Hepatocyte (in vitro differentiated cells): Measurements from ENCODE around the gene CWC27. TPM values are rescaled to one million over a fixed set of nuclear protein-coding genes. Genes with fewer than 3 reads are reported as not detected.

Source experiments
- DNase-seq: peaks from one replicate; pipeline ENCODE4 v3.0.0-alpha.2; 2016; ENCODE audit warnings: low spot score
- H2AFZ ChIP-seq: fragments of 200-600 bp; sonication (generic); 2 replicates; pipeline ENCODE4 v1.6.0; 2016; ENCODE audit warnings: antibody characterized with exemption, mild to moderate bottlenecking
- H3K27ac ChIP-seq: fragments of 200-600 bp; sonication (generic); 2 replicates; pipeline ENCODE4 v1.5.1; 2016; ENCODE audit warnings: mild to moderate bottlenecking
- H3K27me3 ChIP-seq: fragments of 200-600 bp; sonication (generic); 2 replicates; pipeline ENCODE4 v1.6.1; 2016
- H3K36me3 ChIP-seq: fragments of 200-600 bp; sonication (generic); replicated peaks from 2 replicates; pipeline ENCODE4 v1.5.1; 2016; ENCODE audit warnings: low read depth; ENCODE audit not compliant: insufficient read depth
- H3K4me1 ChIP-seq: fragments of 200-600 bp; sonication (generic); 2 replicates; pipeline ENCODE4 v1.5.1; 2016; ENCODE audit warnings: mild to moderate bottlenecking, moderate library complexity; ENCODE audit not compliant: insufficient read depth
- H3K4me2 ChIP-seq: fragments of 200-600 bp; sonication (generic); 2 replicates; pipeline ENCODE4 v1.6.0; 2016
- H3K4me3 ChIP-seq: fragments of 200-600 bp; sonication (generic); 2 replicates; pipeline ENCODE4 v1.5.1; 2016; ENCODE audit warnings: mild to moderate bottlenecking
- H3K79me2 ChIP-seq: fragments of 200-600 bp; sonication (generic); 2 replicates; pipeline ENCODE4 v1.6.0; 2017; ENCODE audit warnings: mild to moderate bottlenecking
- H3K9me2 ChIP-seq: fragments of 200-600 bp; sonication (generic); replicated peaks from 2 replicates; pipeline ENCODE4 v1.6.0; 2017; ENCODE audit warnings: mild to moderate bottlenecking; ENCODE audit not compliant: insufficient read depth
- H3K9me3 ChIP-seq: fragments of 200-600 bp; sonication (generic); 2 replicates; pipeline ENCODE4 v1.5.1; 2016; ENCODE audit warnings: low read depth, mild to moderate bottlenecking
- H4K20me1 ChIP-seq: fragments of 200-600 bp; sonication (generic); 2 replicates; pipeline ENCODE4 v1.6.0; 2016; ENCODE audit warnings: mild to moderate bottlenecking; ENCODE audit not compliant: insufficient read depth, poor library complexity, severe bottlenecking
- CTCF ChIP-seq: fragments of 200-600 bp; sonication (generic); IDR thresholded peaks from 2 replicates; pipeline ENCODE4 v1.5.1; 2016; ENCODE audit warnings: antibody characterized with exemption, mild to moderate bottlenecking; ENCODE audit not compliant: poor library complexity
- EZH2 ChIP-seq: fragments of 200-600 bp; sonication (generic); IDR thresholded peaks from 2 replicates; pipeline ENCODE4 v1.6.1; 2016; ENCODE audit warnings: antibody characterized with exemption, mild to moderate bottlenecking, borderline replicate concordance
- EZH2phosphoT487 ChIP-seq: fragments of 200-600 bp; sonication (generic); IDR thresholded peaks from one replicate; pipeline ENCODE4 v1.6.1; 2018; ENCODE audit warnings: antibody characterized with exemption, mild to moderate bottlenecking, low read depth, moderate library complexity; ENCODE audit not compliant: unreplicated experiment, severe bottlenecking
- WGBS: methylation state at CpG from one replicate; pipeline ENCODE4 v1.1.6; 2016; ENCODE audit warnings: low lambda C conversion rate; ENCODE audit errors: missing lambda C conversion rate; 5-methylcytosine and 5-hydroxymethylcytosine counted together
- polyA plus RNA-seq: library from polyadenylated mRNA; unstranded; fragments of >200 nt; fragmentation: Nextera tagmentation; extraction: Ambion mirVana; gene quantifications from 2 replicates; pipeline ENCODE4 v1.2.1, GENCODE V29; 2016
- total RNA-seq: library from RNA; depleted of rRNA; stranded (reverse); fragments of >200 nt; gene quantifications from 2 replicates; pipeline ENCODE4 v1.2.3, GENCODE V29; 2014

CWC27 gene
- total and polyA plus RNA-seq, 2 experiments from 2014 or later, result 15.8 to 32.5 TPM

DNA sequence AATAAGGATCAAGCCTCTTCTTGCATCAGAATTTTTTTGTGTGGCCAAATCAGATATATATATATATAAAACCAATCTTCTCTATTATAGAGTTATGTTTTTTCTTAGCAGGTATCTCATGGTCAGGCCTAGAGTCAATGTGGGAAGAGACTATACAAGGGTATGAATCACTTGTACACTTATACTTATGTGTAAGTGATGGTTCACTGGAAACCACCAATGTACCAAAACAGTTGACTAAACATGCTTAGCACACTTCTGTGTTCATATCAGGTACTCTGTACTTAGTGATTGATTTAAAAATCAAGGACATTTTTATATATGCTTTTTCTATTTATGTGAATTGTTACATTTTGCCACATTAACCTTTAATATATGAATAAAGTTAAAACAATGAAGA, 92.6 kb downstream of the CWC27 start:
- TF ChIP-seq EZH2 (no peak), EZH2phosphoT487 (no peak), CTCF (no peak)
- no peak for DNase-seq
- Histone ChIP-seq H3K36me3 (no peaks in the 10 kb centered on the region), H3K9me2 (no peaks in the 10 kb centered on the region), H3K27ac (no peak overlapping the region), H3K4me3 (no peak overlapping the region), H3K27me3 (no peaks in the 10 kb centered on the region), H3K4me2 (no peak overlapping the region), H4K20me1 (no peaks in the 10 kb centered on the region), H2AFZ (no peak overlapping the region), H3K9me3 (no peaks in the 10 kb centered on the region), H3K79me2 (no peaks in the 10 kb centered on the region), H3K4me1 (no peaks in the 10 kb centered on the region)

- H3K36me3 ChIP-seq, result no peaks in the 10 kb centered on the region
- no peak overlapping the region for H3K4me3 ChIP-seq
- no peaks in the 10 kb centered on the region for H3K9me3 ChIP-seq
- H3K79me2 ChIP-seq, result no peaks in the 10 kb centered on the region
- WGBS, result 87% methylated on average over 2 of the region's 2 CpGs
- H3K27ac ChIP-seq, result no peak overlapping the region
- H2AFZ ChIP-seq, result no peak overlapping the region
- no peaks in the 10 kb centered on the region for H3K9me2 ChIP-seq
- no peaks in the 10 kb centered on the region for H4K20me1 ChIP-seq
- H3K27me3 ChIP-seq, result no peaks in the 10 kb centered on the region
- no peak for DNase-seq
- H3K4me2 ChIP-seq, result no peak overlapping the region
- H3K4me1 ChIP-seq, result no peaks in the 10 kb centered on the region
- TF ChIP-seq CTCF (no peak), EZH2phosphoT487 (no peak), EZH2 (no peak)
Observed at GRCh38 chr5:64864171-64864570, 95.4 kb downstream of the CWC27 start.

GRCh38 chr5:64865662-64866061, 96.9 kb downstream of the CWC27 start:
- Histone ChIP-seq H2AFZ (no peak overlapping the region), H4K20me1 (no peaks in the 10 kb centered on the region), H3K9me3 (no peaks in the 10 kb centered on the region), H3K27me3 (no peaks in the 10 kb centered on the region), H3K4me2 (no peak overlapping the region), H3K36me3 (no peaks in the 10 kb centered on the region), H3K9me2 (no peaks in the 10 kb centered on the region), H3K4me1 (no peaks in the 10 kb centered on the region), H3K27ac (no peak overlapping the region), H3K79me2 (no peaks in the 10 kb centered on the region), H3K4me3 (no peak overlapping the region)
- no peak for DNase-seq
- WGBS, result 87% methylated on average over 3 of the region's 3 CpGs
- no peak for TF ChIP-seq EZH2phosphoT487
- TF ChIP-seq CTCF, result no peak
- TF ChIP-seq EZH2, result no peak

- no peak for DNase-seq
Observed at GRCh38 chr5:64869419-64869818, 100.7 kb downstream of the CWC27 start.

More at GRCh38 chr5:64869419-64869818, 100.7 kb downstream of the CWC27 start:
- H3K79me2 ChIP-seq, result no peaks in the 10 kb centered on the region
- no peaks in the 10 kb centered on the region for H4K20me1 ChIP-seq
- H3K27me3 ChIP-seq, result no peaks in the 10 kb centered on the region
- H3K27ac ChIP-seq, result no peak overlapping the region
- H2AFZ ChIP-seq, result no peak overlapping the region
- H3K9me2 ChIP-seq, result no peaks in the 10 kb centered on the region
- no peaks in the 10 kb centered on the region for H3K36me3 ChIP-seq
- TF ChIP-seq EZH2phosphoT487, result no peak
- TF ChIP-seq CTCF, result no peak
- TF ChIP-seq EZH2, result no peak
- no peak overlapping the region for H3K4me3 ChIP-seq
- 79% methylated on average over 1 of the region's 1 CpG for WGBS
- H3K9me3 ChIP-seq, result no peaks in the 10 kb centered on the region
- H3K4me1 ChIP-seq, result no peaks in the 10 kb centered on the region
- H3K4me2 ChIP-seq, result no peak overlapping the region
